Cortex of kidney (tissue), 1 donor: ENCODE results near the gene ATP1B4.
"Not testable (repeated sequence)": the region's sequence is repeated elsewhere in the genome, so short reads cannot be mapped to it uniquely, and the experiment has no call there.

ENCODE experiments used
- DNase-seq: peaks from one replicate; lab custom pipeline; 2025; lab: John Stamatoyannopoulos, UW

The ATP1B4 gene

DNA sequence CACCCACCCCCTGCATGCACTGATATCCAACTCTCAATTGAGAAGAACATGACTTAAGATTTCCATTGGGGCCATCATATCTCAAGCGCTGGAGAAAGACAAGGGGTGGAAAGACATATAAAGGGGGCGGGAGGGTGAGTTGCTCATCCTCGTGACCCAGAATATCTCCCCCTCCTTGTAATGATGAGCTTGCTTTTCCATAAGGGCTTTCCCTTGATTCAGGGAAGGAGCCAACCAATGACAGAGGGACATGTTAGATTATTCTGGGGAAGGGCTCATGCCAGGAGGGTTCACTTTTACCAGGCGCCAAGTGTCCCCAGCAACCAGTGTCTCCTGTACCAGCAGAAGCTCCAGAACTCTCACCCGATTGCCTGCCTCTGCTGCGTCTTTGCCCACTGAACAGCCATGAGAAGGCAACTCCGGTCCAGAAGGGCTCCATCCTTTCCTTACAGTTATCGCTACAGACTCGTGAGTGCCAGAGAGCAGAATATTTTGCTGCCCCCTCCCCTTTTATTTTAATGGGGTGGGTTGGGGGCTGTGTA lies at the start of gene ATP1B4:
TSS of gene ATP1B4 (plus strand) at position 326 of the 542 bp plus-strand sequence. CDS start at position 406, 80 bp downstream.
- no peak for DNase-seq

DNA sequence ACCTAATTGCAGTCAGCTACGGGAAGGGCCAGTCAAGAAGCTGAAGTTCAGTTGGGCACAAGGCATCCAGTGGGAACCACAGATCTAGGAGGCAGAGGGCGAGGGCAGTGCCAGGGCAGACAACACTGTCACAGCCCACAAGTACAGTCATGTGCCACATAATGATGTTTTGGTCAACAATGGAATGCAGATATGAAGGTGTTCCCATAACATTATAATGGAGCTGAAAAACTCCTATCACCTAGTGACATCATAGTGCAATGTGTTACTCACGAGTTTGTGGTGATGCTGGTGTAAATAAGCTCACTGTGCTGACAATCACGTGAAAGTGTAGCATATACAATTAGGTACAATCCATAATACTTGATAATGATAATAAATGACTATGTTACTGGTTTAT lies 46.1 kb upstream of the ATP1B4 start:
- no peak for DNase-seq

DNA sequence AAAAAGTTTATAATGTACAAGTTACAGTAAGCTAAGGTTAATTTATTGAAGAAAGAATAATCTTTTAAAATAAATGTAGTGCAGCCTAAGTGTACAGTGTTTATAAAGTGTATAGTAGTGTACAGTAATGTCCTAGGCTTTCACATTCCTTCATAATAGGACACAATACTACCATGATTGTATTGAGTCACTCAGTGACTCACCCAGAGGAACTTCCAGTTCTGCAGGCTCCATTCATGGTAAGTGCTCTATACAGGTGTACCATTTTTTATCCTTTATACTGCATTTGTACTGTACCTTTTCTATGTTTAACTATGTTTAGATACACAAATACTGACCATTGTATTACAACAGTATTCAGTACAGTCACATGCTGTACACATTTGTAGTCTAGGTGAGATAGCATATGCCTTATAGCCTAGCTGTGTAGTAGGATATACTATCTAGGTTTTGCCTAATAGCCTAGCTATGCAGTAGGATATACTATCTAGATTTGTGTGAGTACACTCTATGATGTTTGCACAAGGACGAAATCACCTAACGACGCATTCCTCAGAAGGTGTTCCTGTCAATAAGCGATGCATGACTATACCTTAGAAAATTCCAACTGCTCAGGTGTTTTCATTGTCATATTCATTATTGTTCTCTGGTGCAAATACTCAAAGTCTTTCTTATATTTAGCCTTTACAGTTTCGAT lies 45.2 kb upstream of the ATP1B4 start:
- no peak for DNase-seq

DNA sequence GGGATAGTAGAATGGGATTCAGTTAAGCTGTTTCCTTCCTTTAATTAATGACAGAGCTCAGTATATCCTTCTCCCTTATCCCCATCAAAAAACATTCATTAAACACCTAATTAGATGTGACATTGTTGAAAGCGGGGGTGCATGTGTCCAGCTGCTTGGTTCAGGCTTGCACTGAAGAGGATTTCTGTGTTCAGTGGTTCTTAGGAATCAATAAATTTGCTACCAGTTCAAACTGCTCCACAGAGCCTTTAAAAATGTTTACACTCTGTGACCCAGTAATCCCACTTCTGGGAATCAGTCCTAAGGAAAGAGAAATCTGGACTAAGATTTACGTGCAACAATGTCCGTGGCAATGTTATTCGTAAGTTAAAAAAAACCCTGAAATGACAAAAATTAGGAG lies 43.5 kb upstream of the ATP1B4 start:
- no peak for DNase-seq

DNA sequence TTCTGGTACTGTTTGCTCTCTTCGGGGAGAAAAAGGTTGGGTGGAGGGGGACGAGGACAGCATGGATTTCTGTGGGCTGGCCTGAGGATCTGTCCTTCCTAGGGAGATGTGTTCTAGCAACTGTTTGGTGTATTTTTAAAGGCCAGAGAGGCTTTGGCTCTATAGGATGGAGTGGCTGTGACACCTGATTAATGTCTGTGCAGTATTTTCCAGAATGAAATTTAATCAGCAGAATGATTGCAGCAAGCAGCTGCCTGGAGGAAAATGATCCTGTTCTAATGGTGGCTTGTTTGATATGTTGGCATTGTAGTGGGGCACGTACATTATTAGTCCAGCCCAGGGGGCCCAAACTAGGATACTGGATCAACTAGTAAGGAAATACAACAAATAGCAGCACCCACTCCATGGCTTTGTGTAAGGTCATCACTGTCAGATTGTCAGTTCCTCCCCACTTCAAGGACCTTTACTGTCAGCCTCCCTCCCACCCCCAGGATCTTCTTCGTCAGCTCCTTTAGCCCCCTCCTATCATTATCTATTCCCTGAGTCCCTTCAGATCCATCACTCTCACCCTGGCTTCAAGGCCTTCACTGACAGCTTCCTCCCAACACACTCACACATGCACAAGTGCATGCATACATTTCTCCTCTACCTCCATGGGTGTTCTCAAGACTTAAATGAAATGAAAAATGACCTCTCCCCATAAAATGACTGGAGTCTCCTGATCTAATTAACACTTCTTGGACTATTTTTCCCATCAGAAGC lies 40.2 kb upstream of the ATP1B4 start:
- no peak for DNase-seq

DNA sequence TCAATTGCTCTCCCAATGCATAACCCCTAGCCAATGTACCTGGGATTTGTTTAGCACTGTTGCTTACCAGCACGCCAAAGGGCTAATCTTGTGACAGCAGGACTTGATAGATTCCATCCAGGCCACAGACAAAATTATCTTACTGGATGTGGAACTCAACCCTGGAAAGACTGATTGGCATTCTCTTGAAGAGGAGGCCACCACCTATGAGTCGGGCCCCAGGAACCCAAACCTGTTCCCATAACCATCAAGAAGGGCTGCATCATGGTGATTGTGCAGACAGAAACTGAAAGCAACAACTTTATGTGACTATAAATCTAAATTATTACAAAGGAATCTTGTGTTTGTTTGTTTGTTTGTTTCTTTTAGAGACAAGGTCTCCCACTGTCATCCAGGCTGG lies 30.8 kb upstream of the ATP1B4 start:
- no peak for DNase-seq

DNA sequence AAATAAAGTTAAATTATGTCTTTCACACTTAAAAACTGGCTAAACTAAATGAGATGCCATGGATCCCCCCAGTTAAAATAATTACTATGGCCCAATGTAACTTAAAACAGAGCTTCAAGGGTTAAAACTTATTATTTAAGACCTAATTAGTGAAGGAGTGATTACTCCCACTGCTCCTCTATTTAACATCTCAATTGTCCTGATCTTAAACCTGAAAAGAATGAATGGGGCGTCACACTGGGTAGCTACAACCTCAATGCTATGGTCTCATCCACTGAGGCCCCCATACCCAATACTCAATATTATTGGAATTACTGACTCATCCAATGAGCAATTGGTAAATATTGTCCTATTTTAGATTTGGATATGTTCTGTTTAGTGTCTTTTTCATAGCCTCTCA lies 29.5 kb upstream of the ATP1B4 start:
- DNase-seq = no peak

DNA sequence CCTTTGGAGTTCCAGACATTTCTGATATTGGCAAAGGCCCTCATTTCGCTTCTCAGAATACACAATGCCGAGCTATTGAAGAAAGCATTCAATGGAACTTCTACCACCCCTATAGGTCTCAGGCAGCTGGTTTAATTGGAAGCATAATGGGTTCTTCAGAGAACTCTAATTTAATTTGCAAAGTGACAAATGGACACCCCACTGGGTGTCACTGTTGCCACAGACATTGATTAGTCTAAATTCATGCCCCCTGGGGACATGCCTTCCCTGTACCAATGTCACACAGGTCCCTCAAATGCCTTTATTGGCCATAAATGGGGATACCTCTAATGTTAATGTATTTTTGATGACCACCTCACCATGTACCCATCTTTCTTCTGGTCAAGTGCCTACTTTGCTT lies 27.7 kb upstream of the ATP1B4 start:
- DNase-seq = no peak

DNA sequence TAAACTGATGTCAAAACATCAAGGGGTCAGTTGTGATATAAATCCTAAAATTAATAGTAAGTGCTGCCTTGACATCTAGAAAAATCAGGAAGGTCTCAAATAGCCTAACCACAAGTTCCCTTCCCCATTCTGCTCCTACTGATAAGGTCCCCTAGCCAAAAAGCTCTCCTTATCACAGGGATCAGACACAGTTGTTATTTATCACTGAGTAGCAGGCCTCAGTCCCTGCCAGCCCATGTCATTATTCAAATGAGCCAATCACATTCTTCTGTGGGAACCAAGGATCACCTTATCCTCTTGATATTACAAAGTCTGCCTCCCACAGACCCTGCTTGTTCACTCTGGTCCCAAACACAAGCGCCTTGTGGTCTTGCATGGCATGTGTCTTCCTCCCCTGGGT lies 27.3 kb upstream of the ATP1B4 start:
- DNase-seq = no peak

DNA sequence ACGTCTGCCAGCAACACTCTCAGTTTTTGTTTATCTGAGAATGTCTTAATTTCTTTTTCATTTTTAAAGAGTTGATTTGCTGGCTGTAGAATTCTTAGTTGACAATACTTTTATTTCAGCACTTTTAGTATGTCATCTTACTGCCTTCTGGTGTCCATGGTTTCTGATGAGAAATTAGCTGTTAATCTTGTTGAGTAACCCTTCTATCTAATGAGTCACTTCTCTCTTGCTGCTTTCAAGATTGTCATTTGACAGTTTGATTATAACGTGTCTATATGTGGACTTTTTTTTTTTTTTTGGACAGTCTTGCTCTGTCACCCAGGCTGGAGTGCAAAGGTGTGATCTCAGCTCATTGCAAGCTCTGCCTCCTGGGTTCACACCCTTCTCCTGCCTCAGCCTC lies 26.6 kb upstream of the ATP1B4 start:
- no peak for DNase-seq

DNA sequence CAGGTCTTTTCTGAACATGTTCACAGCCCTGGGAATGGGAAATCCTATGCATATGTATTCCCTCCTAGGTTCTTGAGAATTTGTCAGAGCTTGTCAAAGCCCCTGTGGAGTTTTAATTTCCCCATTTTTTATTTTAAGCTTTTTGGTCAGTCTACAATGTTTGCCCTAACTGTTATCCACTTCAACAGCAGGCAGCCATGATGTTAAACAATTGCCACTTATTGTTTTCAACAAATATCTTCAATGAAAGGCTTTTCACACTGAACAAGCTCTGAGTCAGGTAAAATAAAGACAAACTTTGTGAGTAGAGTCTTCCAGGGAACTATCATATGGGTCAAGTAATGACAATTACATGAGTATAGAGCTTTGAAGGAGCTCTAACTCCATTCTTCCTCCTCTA lies 25.0 kb upstream of the ATP1B4 start:
- no peak for DNase-seq

DNA sequence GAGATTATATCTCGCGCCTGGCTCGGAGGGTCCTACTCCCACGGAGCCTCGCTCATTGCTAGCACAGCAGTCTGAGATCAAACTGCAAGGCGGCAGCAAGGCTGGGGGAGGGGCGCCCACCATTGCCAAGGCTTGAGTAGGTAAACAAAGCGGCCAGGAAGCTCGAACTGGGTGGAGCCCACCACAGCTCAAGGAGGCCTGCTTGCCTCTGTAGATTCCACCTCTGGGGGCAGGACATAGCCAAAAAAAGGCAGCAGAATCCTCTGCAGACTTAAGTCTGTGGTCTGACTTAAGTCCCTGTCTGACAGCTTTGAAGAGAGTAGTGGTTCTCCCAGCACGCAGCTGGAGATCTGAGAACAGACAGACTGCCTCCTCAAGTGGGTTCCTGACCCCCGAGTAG lies 17.3 kb upstream of the ATP1B4 start:
- DNase-seq = not testable (repeated sequence)

DNA sequence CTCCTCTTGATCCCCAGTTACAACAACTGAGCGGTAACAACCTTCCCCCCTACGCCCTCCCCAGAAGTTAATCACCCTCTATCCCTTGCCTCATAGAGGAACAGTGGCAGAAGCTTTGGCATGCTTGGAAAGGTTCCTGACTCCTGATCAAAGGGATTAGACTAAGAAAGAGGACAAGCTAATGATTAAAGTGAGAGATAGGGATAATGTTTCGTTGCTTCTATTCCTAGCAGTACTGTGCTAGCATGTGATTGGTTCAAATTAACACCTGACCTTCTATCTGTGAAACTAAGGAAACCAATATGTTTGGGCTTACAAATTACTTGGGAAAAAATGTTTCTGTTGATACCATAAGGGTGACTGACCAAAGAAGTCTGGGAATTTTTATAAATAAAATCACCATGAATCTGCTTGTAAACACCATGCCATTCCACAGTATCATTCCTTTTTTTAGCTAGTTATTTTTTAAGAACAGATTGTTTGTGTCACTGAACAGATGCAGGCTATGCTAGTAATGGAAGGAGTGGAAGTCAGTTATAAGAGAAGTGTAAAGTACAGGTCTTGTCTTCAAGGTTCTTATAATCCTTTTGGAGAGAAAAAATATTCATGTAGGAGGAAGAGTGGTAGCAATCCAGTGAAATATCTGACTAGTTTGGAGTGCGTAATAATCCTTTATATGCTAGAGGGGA lies 11.3 kb upstream of the ATP1B4 start:
- DNase-seq = no peak

DNA sequence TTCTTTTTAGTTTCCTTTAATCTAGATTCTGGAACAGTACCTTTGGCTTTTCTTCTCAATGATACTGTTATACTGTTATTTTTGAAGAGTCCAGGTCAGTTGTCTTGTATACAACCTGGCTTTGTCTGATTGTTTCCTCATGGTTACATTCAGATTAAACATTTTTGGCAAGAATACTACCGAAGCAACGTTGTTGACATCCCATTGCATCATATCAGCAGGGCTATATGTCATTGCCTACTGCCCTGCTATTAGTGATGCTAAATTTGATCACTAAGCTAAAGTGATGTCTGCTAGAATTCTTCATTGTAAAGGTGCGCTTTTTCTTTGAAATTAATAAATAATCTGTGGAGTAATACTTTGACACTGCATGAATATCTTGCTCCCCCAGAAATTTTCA lies 5.8 kb upstream of the ATP1B4 start:
- no peak for DNase-seq

DNA sequence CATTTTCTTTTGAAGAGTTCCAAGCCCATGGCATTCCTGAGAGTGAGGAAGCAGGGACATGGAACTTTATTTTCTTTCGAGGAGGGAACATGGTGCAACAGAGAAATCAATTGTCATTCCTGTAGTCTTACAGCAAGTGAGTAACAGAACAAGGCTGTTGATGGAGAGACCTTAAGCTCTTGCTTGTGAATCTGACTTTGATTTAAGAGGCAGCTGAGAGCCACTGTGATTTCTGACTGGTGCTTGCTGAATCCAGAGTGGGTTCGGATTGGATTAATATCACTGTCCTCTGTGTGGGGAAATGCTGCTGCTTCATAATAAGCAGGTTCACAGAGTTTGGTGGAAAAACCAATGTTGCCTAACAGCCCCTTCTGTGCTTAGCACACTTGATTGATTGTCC lies 4.7 kb upstream of the ATP1B4 start:
- no peak for DNase-seq

DNA sequence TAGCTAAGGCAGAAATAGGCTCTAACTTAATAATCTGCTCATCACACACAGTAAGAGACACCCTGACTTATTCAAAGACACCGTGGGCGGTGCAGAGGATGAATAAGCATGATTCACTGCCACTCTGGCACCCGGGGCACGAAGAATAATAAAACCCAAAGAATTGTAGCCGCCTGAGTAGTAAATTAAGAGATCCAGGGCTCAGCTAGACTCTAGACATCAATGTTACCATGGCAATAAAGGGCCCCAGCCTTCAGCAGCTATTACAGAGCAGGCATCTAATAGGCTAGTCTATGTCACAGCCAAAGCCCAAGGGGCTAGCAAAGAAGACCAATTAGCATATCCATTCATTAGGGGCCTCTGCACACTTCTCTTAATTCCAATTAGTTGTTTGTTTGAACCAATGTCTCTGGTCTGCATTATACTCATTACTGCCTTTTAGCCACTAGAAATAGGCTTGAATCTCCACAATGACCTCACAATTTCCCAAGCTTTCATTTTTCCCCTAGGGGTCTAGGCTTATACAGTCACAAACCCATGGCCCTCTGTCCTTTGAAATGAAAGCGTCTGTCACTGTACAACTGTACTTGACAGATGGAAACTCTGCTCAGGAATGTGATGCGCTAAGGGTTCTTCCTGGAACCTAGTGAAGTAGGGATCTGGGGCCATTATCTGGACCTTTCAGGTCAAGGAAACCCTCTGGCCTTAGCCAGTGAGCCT lies 3.0 kb upstream of the ATP1B4 start:
- DNase-seq = no peak

DNA sequence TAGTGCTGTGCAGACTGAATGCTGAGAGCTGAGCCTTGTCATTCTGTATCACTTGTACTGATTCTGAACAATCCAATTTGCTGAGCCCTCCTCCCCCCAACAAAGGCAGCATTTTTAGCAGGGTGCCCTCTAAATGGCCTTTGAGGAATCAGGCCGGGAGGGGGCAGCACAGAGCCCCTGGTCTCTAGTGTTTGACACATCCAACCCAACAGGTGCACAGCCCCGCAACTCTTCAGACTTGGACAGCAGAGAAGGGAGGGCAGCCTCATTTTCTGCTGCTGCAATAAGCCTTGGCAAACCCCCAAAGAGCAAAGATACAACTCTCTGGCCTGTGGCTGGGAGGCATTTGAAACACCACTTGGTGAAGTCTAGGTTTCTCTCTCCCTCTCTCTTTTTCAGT lies 3.4 kb downstream of the ATP1B4 start:
- DNase-seq = no peak

DNA sequence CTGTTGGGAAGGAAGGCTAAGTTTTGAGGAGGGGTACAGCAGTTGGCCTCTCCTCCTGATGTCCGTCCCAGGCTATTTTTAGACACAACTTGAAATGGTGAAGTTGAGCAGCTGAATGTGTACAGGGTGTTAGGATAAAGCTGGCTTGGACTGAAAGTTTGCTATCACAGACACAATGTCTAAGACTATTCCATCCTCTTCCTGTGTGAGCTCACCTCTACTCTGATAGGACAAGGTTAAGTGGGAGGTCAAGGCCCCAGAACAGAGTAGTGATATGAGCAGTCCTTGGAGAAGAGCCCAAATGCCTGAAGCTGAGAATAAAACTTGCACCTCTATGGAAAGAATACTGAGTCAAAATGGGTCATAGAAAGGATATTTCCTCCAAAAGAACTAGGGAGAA lies 4.1 kb downstream of the ATP1B4 start:
- no peak for DNase-seq

DNA sequence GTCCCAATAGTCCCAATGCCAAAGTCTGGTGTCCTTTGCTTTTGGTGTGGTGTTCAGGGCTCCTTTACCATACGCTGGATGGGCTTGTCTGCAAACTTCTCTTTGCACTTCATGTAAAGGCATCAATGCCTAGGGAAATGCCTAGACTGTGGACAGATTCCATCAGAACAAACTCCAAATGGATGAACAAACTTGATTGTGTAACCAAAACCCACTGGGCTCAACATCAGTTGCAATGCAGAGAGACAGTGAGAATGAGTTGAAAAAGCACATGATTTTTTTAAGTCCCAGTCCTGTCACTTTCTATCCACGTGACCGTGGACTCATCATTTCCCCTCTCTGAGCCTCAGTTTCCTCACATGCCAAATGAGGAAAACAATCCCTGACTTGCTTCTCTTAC lies 4.9 kb downstream of the ATP1B4 start:
- no peak for DNase-seq

DNA sequence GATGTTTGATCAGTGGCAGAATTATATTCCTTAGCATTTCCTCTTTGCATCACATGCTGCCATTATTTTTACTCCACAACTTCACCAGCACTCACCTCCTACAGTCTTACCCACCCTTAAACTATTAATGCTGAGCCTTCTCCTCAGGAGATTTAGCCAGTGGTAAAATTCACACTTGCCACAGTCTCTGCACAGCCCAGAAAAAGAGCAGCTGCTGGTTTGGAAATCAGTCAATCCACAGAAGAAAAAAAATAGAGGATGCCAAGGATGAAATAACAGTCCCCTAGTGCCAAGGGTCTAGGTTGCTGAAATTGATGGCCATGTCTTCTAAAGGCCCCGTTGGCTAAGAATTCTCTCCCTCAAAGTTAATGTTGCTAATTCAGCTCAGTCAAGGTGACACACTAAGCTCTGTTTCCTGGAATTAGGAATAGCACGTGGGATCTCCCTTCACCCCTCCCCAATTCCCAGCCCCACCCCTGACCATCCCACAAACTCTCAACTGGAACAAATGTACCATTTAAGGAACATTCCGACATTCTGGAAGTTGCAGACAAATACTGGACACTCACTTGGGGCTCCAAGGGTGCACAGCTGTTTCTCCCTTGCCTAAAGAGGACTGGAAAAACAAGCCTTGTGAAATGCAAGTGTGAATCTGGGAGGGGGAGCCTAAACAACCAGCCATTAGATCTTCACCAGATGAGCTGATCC lies 5.7 kb downstream of the ATP1B4 start:
- no peak for DNase-seq

DNA sequence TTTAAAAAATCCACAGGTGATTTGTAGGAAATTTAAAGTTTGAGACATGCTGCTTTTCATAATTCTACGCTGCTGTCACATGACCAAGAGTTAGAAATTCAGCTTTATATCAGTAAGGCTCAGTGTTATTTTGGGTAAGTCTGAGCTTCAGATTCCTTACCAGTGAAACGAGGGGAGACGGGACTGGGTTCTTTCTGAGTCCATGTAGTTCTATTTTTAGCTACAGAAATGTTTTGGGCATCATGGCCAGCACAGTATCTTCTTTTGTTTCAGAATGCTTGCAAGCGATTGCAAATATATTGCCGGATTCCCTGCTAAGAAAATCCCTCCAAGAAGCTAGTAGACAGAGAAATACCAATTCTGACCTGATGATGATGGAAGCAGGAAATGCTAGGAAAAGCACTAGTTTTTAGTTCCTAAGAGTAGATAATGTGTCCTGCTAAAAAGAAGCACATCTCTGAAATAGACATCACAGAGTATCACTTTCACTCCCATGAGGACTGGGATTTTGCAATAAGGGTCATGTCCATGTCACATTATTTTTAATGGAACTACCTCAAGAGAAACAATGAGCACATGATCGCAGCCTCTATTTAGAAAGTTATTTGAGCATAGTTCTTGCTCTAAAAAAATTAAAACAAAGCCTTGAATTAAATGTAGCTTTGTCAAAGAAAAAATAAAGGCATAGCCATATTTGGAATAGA lies 10.9 kb downstream of the ATP1B4 start:
- no peak for DNase-seq
